ENCODE data around the gene KIAA2012. TPM values are rescaled to one million over a fixed set of nuclear protein-coding genes. Genes with fewer than 3 reads are reported as not detected.
A peak's percentile ranks its signal among the peaks of the same experiment; 100 is the strongest.
"Not testable (repeated sequence)": the region's sequence is repeated elsewhere in the genome, so short reads cannot be mapped to it uniquely, and the experiment has no call there.

The KIAA2012 gene
- total RNA-seq, 2 donors from 2014 or later: 0.11 TPM; not detected in 1

DNA sequence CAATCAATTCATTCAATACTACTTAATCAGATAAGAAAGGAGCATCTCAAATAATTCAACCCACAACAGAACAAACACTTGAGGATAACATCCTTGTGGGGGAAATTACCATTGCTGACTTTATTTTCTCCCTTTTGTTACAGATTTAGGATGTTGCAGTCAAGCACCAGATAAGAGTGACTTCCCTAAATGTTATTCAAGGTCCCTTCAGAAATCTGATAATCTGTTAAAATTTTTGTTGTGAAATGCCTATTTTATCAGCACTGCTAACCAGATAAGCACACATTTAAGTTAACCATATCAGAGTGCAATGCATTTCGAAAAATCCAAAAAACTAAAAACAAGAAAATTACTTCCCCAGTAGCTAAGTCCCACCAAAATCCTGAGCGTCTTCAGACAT, 131.8 kb downstream of the KIAA2012 start:
- ATAC-seq: no peak
- no peak for DNase-seq
- intact Hi-C loops (cut with DNase I, micrococcal nuclease): no loop called here

DNA sequence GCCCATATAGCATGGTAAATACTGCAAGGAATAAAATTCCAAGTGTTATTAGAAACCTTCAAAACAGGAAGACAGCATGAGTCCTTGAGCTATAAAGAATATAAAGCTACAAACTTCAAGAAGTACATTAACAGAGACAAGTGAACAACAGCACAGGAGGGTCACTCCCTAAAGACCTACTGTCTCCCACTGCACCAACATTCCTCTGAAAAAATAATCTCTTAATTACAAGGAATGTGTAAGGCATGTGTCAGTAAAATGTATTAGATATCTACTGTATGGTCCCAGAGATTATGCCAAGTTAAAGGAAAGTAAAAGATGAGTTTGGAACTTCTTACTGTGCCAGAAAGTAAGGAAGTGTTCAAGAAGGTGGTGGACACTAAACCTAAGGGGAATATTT, 135.5 kb downstream of the KIAA2012 start:
- intact Hi-C loops (cut with DNase I, micrococcal nuclease): no loop called here
- DNase-seq (no peak), ATAC-seq (no peak)

- no peak for ATAC-seq
- DNase-seq: no peak
- intact Hi-C loops (cut with DNase I, micrococcal nuclease): no loop called here
Measured at GRCh38 chr2:202215179-202215578, 142.1 kb downstream of the KIAA2012 start.

DNA sequence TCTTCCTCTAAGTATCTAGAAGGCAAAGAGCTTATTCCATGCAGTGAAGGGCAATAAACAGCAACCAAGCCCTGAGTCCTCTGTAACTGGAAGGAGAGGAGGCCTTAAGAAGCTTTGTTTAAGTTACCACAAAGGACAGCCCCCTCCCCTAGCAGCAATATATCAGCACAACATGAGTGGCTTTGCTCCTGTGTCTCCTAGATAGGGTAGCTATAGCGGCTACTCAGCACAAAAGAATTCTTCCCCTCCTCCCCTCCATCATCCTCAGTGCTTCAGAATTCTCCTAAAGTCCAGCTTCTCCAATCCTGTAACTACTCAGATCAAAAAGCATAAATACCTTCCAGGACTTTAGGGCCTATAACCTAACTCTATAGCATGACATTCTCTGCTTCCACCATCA, 148.8 kb downstream of the KIAA2012 start:
- intact Hi-C loops (cut with DNase I, micrococcal nuclease): no loop called here
- ATAC-seq (no peak), DNase-seq (no peak)

- DNase-seq (peak; percentile 35 to 39), ATAC-seq (peak; percentile 61)
Measured at GRCh38 chr2:202237787-202238233, 164.8 kb downstream of the KIAA2012 start.

GRCh38 chr2:202238234-202239197, 165.5 kb downstream of the KIAA2012 start, which contains the start of gene SUMO1:
Gene SUMO1, minus strand, starts transcription at chr2:202238597. Its CDS starts 146 bp downstream, at chr2:202238451.
- peak; percentile 97 for ATAC-seq

More at GRCh38 chr2:202237787-202238233, 164.8 kb downstream of the KIAA2012 start:
- intact Hi-C loops (cut with DNase I, micrococcal nuclease): no loop called here

GRCh38 chr2:202247710-202248109, 174.7 kb downstream of the KIAA2012 start:
- ATAC-seq; intact Hi-C loops (cut with DNase I, micrococcal nuclease); DNase-seq: not testable (repeated sequence)

More at GRCh38 chr2:202238234-202239197, 165.5 kb downstream of the KIAA2012 start, which contains the start of gene SUMO1:
- DNase-seq: peak; percentile 91
- intact Hi-C loops (cut with DNase I, micrococcal nuclease): no loop called here

DNA sequence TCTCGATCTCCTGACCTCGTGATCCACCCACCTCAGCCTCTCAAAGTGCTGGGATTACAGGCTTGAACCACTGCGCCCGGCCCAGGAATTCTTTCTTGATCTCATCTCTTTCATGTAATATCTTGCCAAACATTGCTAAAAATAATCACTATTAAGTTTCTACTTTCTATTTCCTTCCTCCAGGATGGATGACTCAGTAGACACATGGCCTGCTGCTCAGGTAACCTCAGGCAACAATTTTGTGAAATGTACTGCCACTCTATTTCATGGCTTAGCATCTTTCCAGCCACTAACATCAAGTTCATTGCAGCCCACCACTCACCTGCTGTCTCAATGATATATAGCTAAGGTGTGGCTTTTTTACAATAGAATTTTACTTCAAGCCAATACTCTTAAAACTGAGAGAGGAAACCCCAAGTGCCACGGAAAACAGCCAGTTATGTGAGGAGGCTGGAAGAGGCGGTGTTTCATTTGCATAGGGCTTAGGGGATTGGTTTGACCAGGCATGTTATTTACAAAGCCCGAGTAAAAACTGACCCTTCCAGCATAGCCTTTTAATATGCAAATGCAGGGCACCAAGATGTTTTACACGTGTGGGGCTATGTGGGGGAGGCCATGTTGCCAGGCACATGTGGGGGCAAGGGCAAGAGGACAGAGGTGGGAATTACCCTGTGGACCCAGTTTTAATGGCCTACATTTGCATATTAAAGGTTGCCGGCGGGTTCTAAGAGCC, 176.6 kb downstream of the KIAA2012 start:
- intact Hi-C loops (cut with DNase I, micrococcal nuclease): no loop called here
- ATAC-seq (no peak), DNase-seq (no peak)

GRCh38 chr2:202251494-202251893, 178.4 kb downstream of the KIAA2012 start:
- intact Hi-C loops (cut with DNase I, micrococcal nuclease): no loop called here
- DNase-seq (no peak), ATAC-seq (no peak)

Other genes with a start within 250 kb of the KIAA2012 start
- gene FZD7, start 39.4 kb upstream of the KIAA2012 start, total RNA-seq: 1 to 10 TPM; 1.4 to 10.0 TPM
- 10 to 100 TPM; 72.5 to 76.4 TPM for gene SUMO1, start 165.3 kb downstream of the KIAA2012 start, total RNA-seq
- 10 to 100 TPM; 29.8 to 41.3 TPM for gene NOP58, start 192.5 kb downstream of the KIAA2012 start, total RNA-seq

All from left colon (tissue), 2 donors.